ENCODE measurements around the gene RGS7.

The RGS7 gene

GRCh38 chr1:241163363-241163762 lies 193.6 kb downstream of the RGS7 start:
- H3K18ac ChIP-seq (ENCODE audit: low read length): no peak overlapping the region
- no peaks in the 10 kb centered on the region for H3K79me1 ChIP-seq (ENCODE audit: low read length)
- no peak overlapping the region for H2AK5ac ChIP-seq (ENCODE audit: low read length)
- no peak overlapping the region for H3K27ac ChIP-seq (ENCODE audit: low read depth, low read length)
- no peaks in the 10 kb centered on the region for H3K36me3 ChIP-seq (ENCODE audit: control insufficient read depth, insufficient read depth, low read length)
- DNase-seq: peak; percentile 8
- no CpG with 5 or more reads among the region's 4 CpGs for WGBS (ENCODE audit: extremely low coverage, insufficient coverage, low lambda C conversion rate)
- H2BK15ac ChIP-seq (replicated peaks; ENCODE audit: low read depth): no peak overlapping the region
- no peaks in the 10 kb centered on the region for H3K79me2 ChIP-seq (ENCODE audit: control insufficient read depth, insufficient read depth, low read length)
- no peak overlapping the region for H4K8ac ChIP-seq (ENCODE audit: low read depth, low read length)
- H3K4me2 ChIP-seq (ENCODE audit: low read length): no peak overlapping the region
- no peak overlapping the region for H3K4me3 ChIP-seq (ENCODE audit: low read length)
- H3K4ac ChIP-seq (ENCODE audit: low read depth, low read length): no peak overlapping the region
- no peak overlapping the region for H4K5ac ChIP-seq (ENCODE audit: low read length)
- no peak overlapping the region for H3K56ac ChIP-seq (ENCODE audit: low read length)
- H3K27me3 ChIP-seq (ENCODE audit: insufficient read depth, low read length, poor library complexity): no peaks in the 10 kb centered on the region
- no peak overlapping the region for H2BK5ac ChIP-seq (ENCODE audit: low read length)
- H3K23ac ChIP-seq (ENCODE audit: low read length): no peak overlapping the region
- no peak overlapping the region for H2BK120ac ChIP-seq (ENCODE audit: low read depth, low read length)
- H3K9ac ChIP-seq (ENCODE audit: low read length): no peak overlapping the region
- no peaks in the 10 kb centered on the region for H3K4me1 ChIP-seq (ENCODE audit: control insufficient read depth, low read depth, low read length)

- H2BK5ac ChIP-seq (ENCODE audit: low read length): no peak overlapping the region
- H3K27ac ChIP-seq (ENCODE audit: low read depth, low read length): no peak overlapping the region
- H4K5ac ChIP-seq (ENCODE audit: low read length): no peak overlapping the region
- H3K4me2 ChIP-seq (ENCODE audit: low read length): no peak overlapping the region
- no peak overlapping the region for H3K18ac ChIP-seq (ENCODE audit: low read length)
- no peak for DNase-seq
- no peaks in the 10 kb centered on the region for H3K79me1 ChIP-seq (ENCODE audit: low read length)
- no peak overlapping the region for H3K4ac ChIP-seq (ENCODE audit: low read depth, low read length)
- H3K56ac ChIP-seq (ENCODE audit: low read length): no peak overlapping the region
- H4K8ac ChIP-seq (ENCODE audit: low read depth, low read length): no peak overlapping the region
- H3K36me3 ChIP-seq (ENCODE audit: control insufficient read depth, insufficient read depth, low read length): no peaks in the 10 kb centered on the region
- H2BK120ac ChIP-seq (ENCODE audit: low read depth, low read length): no peak overlapping the region
- no peak overlapping the region for H3K23ac ChIP-seq (ENCODE audit: low read length)
- H3K4me3 ChIP-seq (ENCODE audit: low read length): no peak overlapping the region
- no peaks in the 10 kb centered on the region for H3K27me3 ChIP-seq (ENCODE audit: insufficient read depth, low read length, poor library complexity)
- H2AK5ac ChIP-seq (ENCODE audit: low read length): no peak overlapping the region
- no peak overlapping the region for H3K9ac ChIP-seq (ENCODE audit: low read length)
- H3K79me2 ChIP-seq (ENCODE audit: control insufficient read depth, insufficient read depth, low read length): no peaks in the 10 kb centered on the region
- no peak overlapping the region for H2BK15ac ChIP-seq (replicated peaks; ENCODE audit: low read depth)
- WGBS (ENCODE audit: extremely low coverage, insufficient coverage, low lambda C conversion rate): 100% methylated on average over 1 of the region's 2 CpGs
- no peaks in the 10 kb centered on the region for H3K4me1 ChIP-seq (ENCODE audit: control insufficient read depth, low read depth, low read length)
Observed at GRCh38 chr1:241161188-241161689, 195.8 kb downstream of the RGS7 start.

GRCh38 chr1:241157435-241157834 lies 199.6 kb downstream of the RGS7 start:
- H3K23ac ChIP-seq (ENCODE audit: low read length): no peak overlapping the region
- no peak overlapping the region for H3K4ac ChIP-seq (ENCODE audit: low read depth, low read length)
- no peak overlapping the region for H2BK5ac ChIP-seq (ENCODE audit: low read length)
- no peak overlapping the region for H3K4me2 ChIP-seq (ENCODE audit: low read length)
- no peak overlapping the region for H3K4me3 ChIP-seq (ENCODE audit: low read length)
- no peak overlapping the region for H2BK15ac ChIP-seq (replicated peaks; ENCODE audit: low read depth)
- WGBS (ENCODE audit: extremely low coverage, insufficient coverage, low lambda C conversion rate): no CpG with 5 or more reads among the region's 3 CpGs
- no peaks in the 10 kb centered on the region for H3K36me3 ChIP-seq (ENCODE audit: control insufficient read depth, insufficient read depth, low read length)
- no peaks in the 10 kb centered on the region for H3K79me1 ChIP-seq (ENCODE audit: low read length)
- H2AK5ac ChIP-seq (ENCODE audit: low read length): no peak overlapping the region
- no peak overlapping the region for H3K27ac ChIP-seq (ENCODE audit: low read depth, low read length)
- H2BK120ac ChIP-seq (ENCODE audit: low read depth, low read length): no peak overlapping the region
- H3K27me3 ChIP-seq (ENCODE audit: insufficient read depth, low read length, poor library complexity): no peaks in the 10 kb centered on the region
- H3K79me2 ChIP-seq (ENCODE audit: control insufficient read depth, insufficient read depth, low read length): no peaks in the 10 kb centered on the region
- H3K56ac ChIP-seq (ENCODE audit: low read length): no peak overlapping the region
- no peak overlapping the region for H4K8ac ChIP-seq (ENCODE audit: low read depth, low read length)
- no peak overlapping the region for H3K9ac ChIP-seq (ENCODE audit: low read length)
- H4K5ac ChIP-seq (ENCODE audit: low read length): no peak overlapping the region
- H3K4me1 ChIP-seq (ENCODE audit: control insufficient read depth, low read depth, low read length): no peaks in the 10 kb centered on the region
- DNase-seq: no peak
- no peak overlapping the region for H3K18ac ChIP-seq (ENCODE audit: low read length)

DNA sequence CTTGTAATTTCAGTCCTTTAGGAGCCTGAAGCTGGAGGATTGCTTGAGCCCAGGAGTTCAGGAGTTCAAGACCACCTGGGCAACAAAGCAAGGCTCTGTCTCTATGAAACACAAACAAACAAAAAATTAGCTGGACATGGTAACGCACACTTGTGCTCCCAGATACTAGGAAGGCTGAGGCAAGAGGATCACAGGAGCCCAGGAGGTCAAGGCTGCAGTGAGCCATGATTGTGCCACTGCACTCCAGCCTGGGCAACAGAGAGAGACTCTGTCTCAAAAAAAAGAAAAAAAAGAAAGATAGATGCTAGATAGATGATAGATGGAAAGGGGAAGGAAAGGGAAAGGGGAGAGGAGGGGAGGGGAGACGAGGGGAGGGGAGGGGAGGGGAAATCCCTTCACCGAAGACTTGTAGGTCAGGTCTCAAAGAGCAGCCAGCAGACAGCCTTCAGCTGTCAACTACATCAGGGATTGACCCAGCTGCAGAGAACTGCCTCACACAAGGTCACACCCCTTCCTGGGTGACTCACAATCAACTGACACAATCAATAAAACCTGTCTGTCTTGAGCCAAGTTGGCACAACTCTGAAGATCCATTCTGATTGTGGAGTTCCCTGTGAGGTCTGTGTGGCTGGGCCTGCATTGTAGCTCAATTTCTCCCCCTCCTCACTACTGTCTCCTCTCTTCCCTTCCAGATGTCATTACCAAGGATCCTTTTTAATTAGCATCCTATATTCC lies 200.6 kb downstream of the RGS7 start:
- Histone ChIP-seq H3K27me3 (ENCODE audit: insufficient read depth, low read length, poor library complexity) (no peaks in the 10 kb centered on the region), H2BK15ac (replicated peaks; ENCODE audit: low read depth) (no peak overlapping the region), H3K23ac (ENCODE audit: low read length) (no peak overlapping the region), H2BK5ac (ENCODE audit: low read length) (no peak overlapping the region), H3K27ac (ENCODE audit: low read depth, low read length) (no peak overlapping the region), H3K9ac (ENCODE audit: low read length) (no peak overlapping the region), H3K79me1 (ENCODE audit: low read length) (no peaks in the 10 kb centered on the region), H4K8ac (ENCODE audit: low read depth, low read length) (no peak overlapping the region), H3K36me3 (ENCODE audit: control insufficient read depth, insufficient read depth, low read length) (no peaks in the 10 kb centered on the region), H3K18ac (ENCODE audit: low read length) (no peak overlapping the region), H3K79me2 (ENCODE audit: control insufficient read depth, insufficient read depth, low read length) (no peaks in the 10 kb centered on the region), H4K5ac (ENCODE audit: low read length) (no peak overlapping the region), H3K56ac (ENCODE audit: low read length) (no peak overlapping the region), H2AK5ac (ENCODE audit: low read length) (no peak overlapping the region), H3K4me2 (ENCODE audit: low read length) (no peak overlapping the region), H3K4me3 (ENCODE audit: low read length) (no peak overlapping the region), H3K4ac (ENCODE audit: low read depth, low read length) (no peak overlapping the region), H2BK120ac (ENCODE audit: low read depth, low read length) (no peak overlapping the region), H3K4me1 (ENCODE audit: control insufficient read depth, low read depth, low read length) (no peaks in the 10 kb centered on the region)
- DNase-seq: peak; percentile 27
- no CpG with 5 or more reads among the region's 3 CpGs for WGBS (ENCODE audit: extremely low coverage, insufficient coverage, low lambda C conversion rate)

DNA sequence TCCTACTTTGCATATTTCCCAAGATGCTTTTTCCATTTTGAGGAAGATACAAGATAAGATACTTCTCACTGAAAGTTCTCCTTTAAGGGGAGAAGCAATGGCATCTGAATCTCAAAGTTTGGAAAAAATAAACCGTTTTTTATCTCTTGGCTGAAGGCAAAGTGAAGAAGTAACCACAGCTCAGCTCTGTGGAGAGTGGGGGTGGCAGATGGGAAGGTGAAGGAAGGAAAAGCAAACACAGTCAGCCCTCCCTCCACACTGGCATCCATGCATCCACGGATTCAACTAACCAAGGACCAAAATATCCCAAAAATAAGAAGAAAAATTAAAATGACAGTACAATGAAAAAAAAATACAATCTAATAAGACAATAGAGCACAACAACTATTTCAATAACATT lies 211.1 kb downstream of the RGS7 start:
- Histone ChIP-seq H2BK120ac (ENCODE audit: low read depth, low read length) (no peak overlapping the region), H3K4me3 (ENCODE audit: low read length) (no peak overlapping the region), H4K5ac (ENCODE audit: low read length) (no peak overlapping the region), H3K79me1 (ENCODE audit: low read length) (no peaks in the 10 kb centered on the region), H3K27me3 (ENCODE audit: insufficient read depth, low read length, poor library complexity) (no peaks in the 10 kb centered on the region), H3K79me2 (ENCODE audit: control insufficient read depth, insufficient read depth, low read length) (no peaks in the 10 kb centered on the region), H3K4ac (ENCODE audit: low read depth, low read length) (no peak overlapping the region), H3K23ac (ENCODE audit: low read length) (no peak overlapping the region), H3K36me3 (ENCODE audit: control insufficient read depth, insufficient read depth, low read length) (no peaks in the 10 kb centered on the region), H2BK15ac (replicated peaks; ENCODE audit: low read depth) (no peak overlapping the region), H2AK5ac (ENCODE audit: low read length) (no peak overlapping the region), H3K4me2 (ENCODE audit: low read length) (no peak overlapping the region), H3K18ac (ENCODE audit: low read length) (no peak overlapping the region), H3K9ac (ENCODE audit: low read length) (no peak overlapping the region), H3K56ac (ENCODE audit: low read length) (no peak overlapping the region), H3K27ac (ENCODE audit: low read depth, low read length) (no peak overlapping the region), H3K4me1 (ENCODE audit: control insufficient read depth, low read depth, low read length) (no peaks in the 10 kb centered on the region), H4K8ac (ENCODE audit: low read depth, low read length) (no peak overlapping the region), H2BK5ac (ENCODE audit: low read length) (no peak overlapping the region)
- no peak for DNase-seq
- WGBS (ENCODE audit: extremely low coverage, insufficient coverage, low lambda C conversion rate): no CpG with 5 or more reads among the region's 2 CpGs
